H1 (cell line): ENCODE data around the gene B4GALNT3.

ENCODE experiments used
- FOSL1 ChIP-seq: IDR thresholded peaks from 2 replicates; pipeline ENCODE4 v1.6.1; 2011; ENCODE audit warnings: mild to moderate bottlenecking, low read depth, low read length, moderate library complexity; ENCODE audit not compliant: insufficient read depth
- RAD21 ChIP-seq, 2 experiments: IDR thresholded peaks in 1 of 2; conservative IDR thresholded peaks in 1 of 2; 2 replicates each; pipeline ENCODE4 v1.6.1; 2011; ENCODE audit warnings: low read depth in 2 of 2, low read length in 2 of 2, improper control_type of control experiment in 1 of 2, inconsistent platforms in 1 of 2, mild to moderate bottlenecking in 1 of 2, moderate library complexity in 1 of 2
- TAF7 ChIP-seq: optimal IDR thresholded peaks from 2 replicates; pipeline ENCODE3; 2011; ENCODE audit warnings: low read depth, mild to moderate bottlenecking, inconsistent platforms, low read length, moderate library complexity, borderline replicate concordance

- TF ChIP-seq RAD21 (IDR thresholded peaks at IDR 0.05 in 1 of 2, conservative IDR thresholded peaks at IDR 0.05 in 1 of 2; ENCODE audit: low read depth in 2 of 2, low read length in 2 of 2) (no peak), FOSL1 (no peak), TAF7 (no peak)
Measured at GRCh38 chr12:527241-527640, 67.5 kb downstream of the B4GALNT3 start.
